ENCODE results near the gene CA12. TPM values are rescaled to one million over a fixed set of nuclear protein-coding genes. Genes with fewer than 3 reads are reported as not detected.

The CA12 gene
- total and polyA plus RNA-seq, 2 experiments from 2014 or later = 0.03 TPM; not detected in 1

- DNase-seq (ENCODE audit: low read depth in 1 of 2, low spot score in 1 of 2) = peak in 1 of 2 donors; percentile 13
- Histone ChIP-seq H3K27ac (no peak overlapping the region), H3K36me3 (no peaks in the 10 kb centered on the region), H3K27me3 (no peaks in the 10 kb centered on the region), H3K9me3 (ENCODE audit: low read depth) (no peaks in the 10 kb centered on the region), H3K4me1 (ENCODE audit: low read depth) (peaks cover 9% of the 10 kb centered on the region), H3K4me3 (peak overlapping the region; percentile 62)
- no peak for TF ChIP-seq CTCF (IDR thresholded peaks at IDR 0.05; ENCODE audit: low read depth, low read length)
Observed at GRCh38 chr15:63277893-63278456, 103.7 kb downstream of the CA12 start.

DNA sequence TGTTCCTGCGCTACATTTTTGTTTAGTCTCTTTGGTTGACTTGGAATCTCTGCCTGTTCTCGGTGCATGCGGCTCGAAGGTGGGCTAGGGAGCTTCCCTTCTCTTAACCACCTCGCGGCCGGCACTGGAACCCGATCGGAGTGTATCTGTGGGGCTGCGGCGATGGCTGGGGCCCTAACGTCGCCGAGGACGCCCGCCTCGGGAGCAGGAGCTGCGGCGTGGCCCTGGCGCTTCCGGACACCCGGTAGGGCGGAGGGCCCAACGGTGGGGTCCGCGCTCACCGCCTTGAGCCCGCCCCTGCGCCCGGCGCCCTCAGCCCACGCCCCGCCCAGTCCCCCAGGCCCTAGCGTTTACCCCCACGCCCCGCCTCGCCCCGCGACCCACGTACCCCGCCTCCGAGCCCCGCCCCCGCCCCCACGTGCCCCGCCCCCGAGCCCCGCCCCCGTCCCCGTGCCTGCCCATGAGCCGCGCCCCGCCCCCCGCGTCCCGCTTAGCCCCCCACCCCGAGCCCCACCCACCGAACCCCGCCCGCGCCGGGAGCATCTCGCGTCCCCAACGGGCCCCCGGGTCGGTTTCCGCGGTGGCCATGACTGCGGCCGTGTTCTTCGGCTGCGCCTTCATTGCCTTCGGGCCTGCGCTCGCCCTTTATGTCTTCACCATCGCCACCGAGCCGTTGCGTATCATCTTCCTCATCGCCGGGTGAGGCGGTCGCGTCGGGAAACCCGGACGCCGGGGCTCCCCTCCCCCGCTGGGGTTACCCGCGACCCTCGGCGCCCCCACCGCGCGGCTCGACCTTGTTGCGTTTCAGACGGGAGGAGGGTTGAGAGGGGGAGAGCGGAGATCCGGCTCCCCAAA, 104.4 kb downstream of the CA12 start, which contains the start of gene APH1B:
Gene APH1B, plus strand, starts transcription at position 568 of the 855 bp plus-strand sequence. Its CDS starts 19 bp downstream, at position 587.
- H3K4me1 ChIP-seq (ENCODE audit: low read depth) = peaks cover 9% of the 10 kb centered on the region
- H3K27ac ChIP-seq = no peak within 1 kb of the TSS
- peak within 1 kb of the TSS; percentile 62 for H3K4me3 ChIP-seq
- no peak for TF ChIP-seq CTCF (IDR thresholded peaks at IDR 0.05; ENCODE audit: low read depth, low read length)
- H3K27me3 ChIP-seq = no peaks in the 10 kb centered on the region
- H3K9me3 ChIP-seq (ENCODE audit: low read depth) = no peaks in the 10 kb centered on the region
- no peaks in the 10 kb centered on the region for H3K36me3 ChIP-seq
- DNase-seq (ENCODE audit: low read depth in 1 of 2, low spot score in 1 of 2) = peak; percentile 81 to 90

DNA sequence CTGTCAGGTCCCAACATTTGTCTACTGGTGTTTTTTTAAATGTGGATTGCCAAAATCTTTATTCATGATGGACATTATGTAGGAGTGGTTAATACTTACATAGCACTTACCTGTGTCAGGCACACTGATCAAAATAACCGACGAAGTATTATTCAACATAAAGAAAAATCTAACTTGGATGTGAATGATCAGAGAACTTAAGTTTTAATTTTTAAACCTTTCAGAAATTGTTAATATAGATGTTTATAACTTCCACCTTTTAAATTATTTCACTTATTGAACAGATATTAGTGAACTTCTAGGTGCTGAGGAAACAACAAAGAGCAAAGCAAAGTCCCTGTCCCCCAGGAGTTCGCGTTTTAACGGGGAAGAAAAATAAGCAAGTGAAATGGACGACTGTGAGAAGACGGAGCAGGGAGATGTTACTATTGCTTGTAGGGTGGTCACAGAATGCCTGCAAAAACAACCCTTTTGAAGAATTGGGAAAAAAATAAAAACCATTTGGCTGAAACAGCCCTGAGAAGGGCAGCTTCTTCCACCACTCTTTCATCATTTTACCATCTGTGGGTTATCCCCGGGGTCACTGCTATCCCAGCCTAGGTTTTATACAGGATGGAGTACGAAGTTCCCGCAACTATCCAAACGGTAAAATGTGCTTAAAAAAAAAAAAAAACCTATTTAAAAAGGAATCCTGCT, 105.2 kb downstream of the CA12 start:
- no peak for TF ChIP-seq CTCF (IDR thresholded peaks at IDR 0.05; ENCODE audit: low read depth, low read length)
- no peaks in the 10 kb centered on the region for H3K27me3 ChIP-seq
- no peaks in the 10 kb centered on the region for H3K36me3 ChIP-seq
- H3K27ac ChIP-seq = no peak overlapping the region
- peak overlapping the region; percentile 62 for H3K4me3 ChIP-seq
- no peaks in the 10 kb centered on the region for H3K9me3 ChIP-seq (ENCODE audit: low read depth)
- peaks cover 9% of the 10 kb centered on the region for H3K4me1 ChIP-seq (ENCODE audit: low read depth)
- DNase-seq (ENCODE audit: low read depth in 1 of 2, low spot score in 1 of 2) = no peak

DNA sequence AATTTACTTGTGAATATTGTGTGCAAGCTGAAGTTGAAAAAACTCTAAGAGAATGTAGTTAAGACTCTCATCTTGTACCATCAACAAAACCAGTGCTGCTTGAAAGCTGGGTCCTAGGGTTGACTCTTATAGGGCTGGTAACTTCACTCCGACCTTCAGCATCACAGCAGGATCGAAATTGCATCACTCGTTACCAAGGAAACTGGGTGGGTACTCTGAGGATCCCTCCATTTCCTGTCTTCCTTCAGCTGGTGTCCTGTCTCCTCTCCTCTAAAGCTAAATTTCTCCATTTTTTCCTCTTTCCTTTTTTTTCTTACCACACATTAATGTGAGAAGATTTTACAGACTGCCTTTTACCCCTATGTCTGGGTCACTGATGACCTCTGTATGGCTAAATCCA, 107.2 kb downstream of the CA12 start:
- H3K4me1 ChIP-seq (ENCODE audit: low read depth) = peaks cover 9% of the 10 kb centered on the region
- H3K27ac ChIP-seq = no peak overlapping the region
- H3K36me3 ChIP-seq = no peaks in the 10 kb centered on the region
- no peaks in the 10 kb centered on the region for H3K9me3 ChIP-seq (ENCODE audit: low read depth)
- no peak for TF ChIP-seq CTCF (IDR thresholded peaks at IDR 0.05; ENCODE audit: low read depth, low read length)
- H3K4me3 ChIP-seq = no peak overlapping the region
- H3K27me3 ChIP-seq = no peaks in the 10 kb centered on the region
- no peak for DNase-seq (ENCODE audit: low read depth in 1 of 2, low spot score in 1 of 2)

Other genes with a start within 250 kb of the CA12 start
- gene RPS27L, start 224.4 kb downstream of the CA12 start, total RNA-seq = 30.6 and 54.1 TPM in 2 replicates
- gene RPS27L, start 224.4 kb downstream of the CA12 start, polyA plus RNA-seq = 325 and 326 TPM in 2 replicates
- gene RAB8B, start 192.2 kb downstream of the CA12 start, total RNA-seq = 8.0 and 12.4 TPM in 2 replicates
- gene RAB8B, start 192.2 kb downstream of the CA12 start, polyA plus RNA-seq = 5.1 and 8.2 TPM in 2 replicates
- 6.7 and 12.4 TPM in 2 replicates for gene APH1B, start 104.2 kb downstream of the CA12 start, total RNA-seq
- 10.2 and 14.4 TPM in 2 replicates for gene APH1B, start 104.2 kb downstream of the CA12 start, polyA plus RNA-seq
- 23.8 and 26.0 TPM in 2 replicates for gene USP3, start 122.7 kb upstream of the CA12 start, total RNA-seq
- gene USP3, start 122.7 kb upstream of the CA12 start, polyA plus RNA-seq = 20.2 and 25.9 TPM in 2 replicates
- gene FBXL22, start 215.5 kb upstream of the CA12 start, total RNA-seq = 14.4 and 20.5 TPM in 2 replicates
- gene FBXL22, start 215.5 kb upstream of the CA12 start, polyA plus RNA-seq = 19.0 and 26.5 TPM in 2 replicates

Data from cardiac muscle cell (in vitro differentiated cells and primary cell).